Measurements from ENCODE around the gene RBM8A.

RBM8A gene

GRCh38 chr1:145918144-145918991 is 8.9 kb downstream of the RBM8A start, which contains the start of gene PEX11B:
TSS of gene PEX11B (minus strand) at chr1:145918717. CDS start at chr1:145918688, 29 bp downstream.
- DNase-seq (ENCODE audit: low read depth): peak; percentile 89

- DNase-seq (ENCODE audit: low read depth): no peak
Observed at GRCh38 chr1:145917595-145917994, 9.7 kb downstream of the RBM8A start.

DNA sequence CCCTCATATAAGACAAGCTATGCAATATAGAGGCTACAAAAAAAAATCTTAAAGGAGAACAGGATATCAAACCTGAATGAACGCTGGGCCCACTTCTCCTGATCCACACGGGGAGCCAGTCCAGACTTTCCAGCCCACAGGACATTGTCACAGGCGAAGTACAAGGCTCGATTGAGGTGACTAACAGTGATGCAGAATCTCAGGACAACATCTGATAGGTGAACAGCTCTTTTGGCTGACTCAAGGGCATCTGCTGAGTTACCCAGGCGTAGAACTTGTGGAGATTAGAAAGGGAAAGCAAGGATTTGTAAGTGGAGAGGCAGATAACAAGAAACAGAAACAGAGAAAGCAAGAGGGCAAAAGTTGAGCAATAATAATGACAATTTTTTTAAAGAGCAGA is 10.5 kb downstream of the RBM8A start:
- no peak for DNase-seq (ENCODE audit: low read depth)

DNA sequence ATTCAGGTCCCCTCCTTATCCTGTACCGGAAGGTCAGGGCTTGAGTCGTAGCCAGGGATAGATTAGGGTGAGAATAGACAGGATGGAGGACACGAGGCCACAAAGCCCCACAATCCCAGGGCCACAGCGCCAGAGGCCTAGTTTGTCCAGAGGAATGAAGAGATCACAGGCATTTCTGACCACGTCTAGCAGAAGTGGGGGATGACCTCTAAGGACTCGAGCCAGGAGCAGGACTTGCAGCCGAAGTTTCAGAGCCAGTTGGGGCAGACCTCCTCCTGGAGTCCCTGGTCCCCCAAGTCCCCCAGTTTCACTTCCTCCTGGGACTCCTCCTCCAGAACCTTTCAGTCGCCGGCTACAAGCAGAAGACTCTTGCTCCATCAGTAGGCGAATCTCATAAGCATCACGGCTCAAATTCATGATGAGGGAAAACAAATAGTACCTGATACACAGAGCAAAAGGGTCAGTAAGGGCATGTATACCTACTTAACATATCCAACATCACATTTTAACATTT is 15.1 kb downstream of the RBM8A start:
- no peak for DNase-seq (ENCODE audit: low read depth)

DNA sequence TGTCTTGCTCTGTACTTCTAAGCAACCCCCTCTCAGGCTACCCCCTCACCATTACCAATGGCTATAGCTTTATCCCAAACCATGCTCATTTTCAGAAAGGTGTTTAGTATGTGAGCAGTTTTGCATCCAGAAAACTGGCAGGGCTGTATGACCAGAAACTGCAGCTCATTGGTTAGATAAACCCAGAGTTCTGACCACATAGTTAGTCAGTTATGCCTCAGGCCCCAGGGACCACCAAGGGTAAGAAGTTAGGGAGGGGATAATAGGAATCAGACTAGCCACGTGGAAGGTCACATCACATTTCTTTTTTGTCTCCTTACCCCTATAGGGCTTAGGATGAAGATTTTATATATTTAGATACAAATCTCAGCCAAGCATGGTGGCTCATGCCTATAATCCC is 18.6 kb downstream of the RBM8A start:
- DNase-seq (ENCODE audit: low read depth): no peak

GRCh38 chr1:145906954-145907753 is 20.1 kb downstream of the RBM8A start:
- DNase-seq (ENCODE audit: low read depth): no peak

DNA sequence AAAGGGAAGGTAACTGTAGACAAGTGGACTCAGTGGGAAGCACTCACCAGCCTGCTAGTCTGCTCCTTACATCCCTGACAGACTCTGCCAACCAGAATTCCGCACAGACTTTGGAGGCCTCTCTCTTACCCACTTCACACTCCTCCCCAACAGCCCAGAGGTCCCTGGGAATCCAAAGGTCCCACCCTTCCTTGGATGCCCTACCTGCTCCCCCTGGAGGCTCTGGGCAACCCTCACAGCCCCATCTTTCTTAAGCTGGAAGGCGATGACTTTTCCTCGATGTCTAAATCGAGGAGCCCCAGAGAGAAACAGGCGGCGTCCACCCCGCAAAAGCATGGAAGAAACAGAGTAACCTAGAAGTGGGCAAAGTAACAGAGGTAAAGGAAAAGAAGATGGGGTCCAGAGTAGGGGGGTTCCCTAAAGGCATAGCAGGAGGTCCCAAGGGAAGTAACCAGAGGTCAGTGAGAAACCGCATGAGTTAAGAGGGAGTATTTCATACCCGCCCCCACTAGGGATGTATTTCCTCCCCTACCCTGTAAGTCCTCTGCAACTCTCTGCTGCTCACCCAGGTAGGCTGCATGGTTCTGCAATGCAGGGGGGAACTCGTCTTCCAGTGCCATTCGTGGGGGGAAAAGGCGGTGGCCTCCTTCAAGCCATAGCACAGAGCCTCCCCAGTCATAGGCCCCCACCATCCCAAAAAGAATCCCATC is 25.8 kb downstream of the RBM8A start:
- no peak for DNase-seq (ENCODE audit: low read depth)

DNA sequence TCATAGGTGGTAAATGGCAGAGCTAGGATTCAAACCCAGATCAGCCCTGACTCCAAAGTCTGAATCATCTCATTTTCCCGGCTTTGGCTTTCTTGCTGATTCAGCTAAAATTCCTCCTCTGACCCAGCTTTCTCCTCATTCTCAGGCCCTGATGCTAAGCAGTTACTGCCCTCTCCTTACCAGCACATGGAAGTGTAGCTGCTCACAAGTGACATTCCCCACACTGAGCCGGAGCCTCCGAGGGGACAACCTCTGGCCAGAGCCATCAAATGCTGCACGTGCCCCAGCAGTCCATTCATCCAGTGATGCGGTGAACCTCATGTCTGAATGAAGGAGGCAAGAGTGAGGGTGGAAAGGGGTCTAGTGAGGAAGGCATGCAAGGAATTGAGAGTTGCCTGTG is 28.5 kb downstream of the RBM8A start:
- no peak for DNase-seq (ENCODE audit: low read depth)

DNA sequence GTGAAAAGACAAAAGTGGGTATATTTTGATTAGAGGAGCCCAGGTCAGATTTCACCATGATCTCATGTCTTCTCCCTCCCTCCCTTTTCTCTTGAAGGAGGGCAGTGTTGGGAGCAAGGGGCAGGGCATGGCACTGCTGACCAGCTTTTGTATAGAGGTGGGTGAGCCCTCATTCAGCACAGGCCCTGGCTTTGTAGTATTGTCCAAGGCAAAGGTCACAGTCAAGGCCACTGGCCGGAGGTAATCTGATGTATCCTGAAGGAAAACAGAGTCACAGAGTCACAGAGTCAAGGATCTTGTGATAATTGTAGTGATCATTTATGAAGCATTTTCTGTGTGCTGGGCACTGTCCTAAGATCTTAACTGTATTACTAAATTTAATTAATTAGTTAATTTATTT is 29.3 kb downstream of the RBM8A start:
- DNase-seq (ENCODE audit: low read depth): no peak

DNA sequence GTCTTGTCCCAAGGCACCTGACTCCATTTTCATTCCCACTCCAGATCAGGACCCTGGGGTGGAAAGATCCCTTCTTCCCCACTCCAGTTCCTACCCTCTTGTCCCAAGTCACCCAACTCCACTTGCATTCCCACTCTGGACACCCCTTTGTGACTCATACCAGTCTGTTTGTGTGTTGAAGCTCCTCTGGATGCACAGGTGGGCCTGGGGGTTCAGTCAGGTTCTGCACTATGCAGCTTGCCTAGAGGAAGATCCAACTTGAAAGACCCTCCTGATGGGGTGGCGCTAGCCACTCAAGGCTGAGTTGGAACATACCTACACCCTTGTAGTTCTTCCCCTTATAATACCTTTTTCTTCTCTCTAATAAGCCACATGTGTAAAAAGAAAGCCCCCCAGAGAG is 31.8 kb downstream of the RBM8A start:
- no peak for DNase-seq (ENCODE audit: low read depth)

- no peak for DNase-seq (ENCODE audit: low read depth)
Observed at GRCh38 chr1:145893306-145894055, 33.8 kb downstream of the RBM8A start.

GRCh38 chr1:145892486-145893087 is 34.7 kb downstream of the RBM8A start:
- no peak for DNase-seq (ENCODE audit: low read depth)

GRCh38 chr1:145891587-145892485 is 35.4 kb downstream of the RBM8A start:
- peak; percentile 30 for DNase-seq (ENCODE audit: low read depth)

DNA sequence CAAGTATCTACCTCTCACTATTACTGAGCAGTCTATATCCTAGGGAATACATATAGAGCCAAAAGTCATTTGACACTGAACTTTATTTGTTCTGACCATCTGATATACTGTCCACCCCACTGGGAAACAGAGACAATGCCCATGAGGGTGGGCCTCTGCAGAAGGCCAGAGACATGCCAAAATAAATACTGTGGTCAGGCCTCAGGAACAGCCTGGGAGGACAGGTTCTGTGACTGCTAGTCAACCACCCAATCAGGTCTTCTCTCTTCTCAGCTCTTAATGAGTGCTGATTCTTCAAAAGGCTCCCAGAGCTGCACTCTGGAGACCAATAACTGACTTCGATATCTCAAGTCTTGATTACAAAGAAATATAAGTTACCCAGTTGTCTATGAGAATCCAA is 36.1 kb downstream of the RBM8A start:
- DNase-seq (ENCODE audit: low read depth): no peak

DNA sequence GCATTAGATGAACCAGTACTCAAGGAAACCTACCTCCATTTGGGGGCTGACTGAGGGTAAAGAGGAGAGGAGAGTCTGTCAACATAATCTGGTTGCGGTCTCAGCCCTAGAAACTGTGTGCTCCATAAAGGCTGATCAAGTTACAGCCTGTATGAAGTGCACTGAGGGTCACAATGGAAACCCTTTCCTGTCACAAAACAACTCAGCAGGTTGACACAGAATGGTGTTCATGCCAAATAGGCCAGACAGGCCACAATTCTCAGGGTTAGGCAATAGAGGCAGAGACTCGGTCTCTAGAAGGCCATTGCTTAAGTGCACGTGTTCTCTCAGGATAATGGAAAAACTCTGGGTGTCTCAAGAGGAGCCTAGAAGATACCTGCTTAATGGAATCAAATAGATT is 37.6 kb downstream of the RBM8A start:
- no peak for DNase-seq (ENCODE audit: low read depth)

GRCh38 chr1:145887631-145888030 is 39.7 kb downstream of the RBM8A start:
- DNase-seq (ENCODE audit: low read depth): no peak

DNA sequence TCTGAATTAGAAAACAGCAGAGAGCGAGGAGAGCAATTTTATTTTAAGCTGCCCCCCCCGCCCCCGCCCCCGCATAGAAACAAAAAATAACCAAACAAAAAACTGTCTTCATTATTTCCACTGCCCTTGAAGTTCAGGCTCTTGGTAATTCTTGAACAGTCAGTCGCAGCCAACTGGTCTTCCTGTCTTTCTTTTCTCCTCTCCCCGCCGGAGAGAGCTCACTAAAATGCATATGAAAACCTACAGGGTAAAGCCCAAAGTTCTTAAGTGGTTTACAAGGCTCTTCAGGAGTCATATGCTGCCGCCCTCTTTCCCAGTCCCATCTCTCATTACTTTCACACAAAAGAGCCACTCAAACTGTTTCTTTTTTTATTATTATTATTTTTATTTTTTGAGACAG is 40.5 kb downstream of the RBM8A start:
- DNase-seq (ENCODE audit: low read depth): no peak

- DNase-seq (ENCODE audit: low read depth): no peak
Observed at GRCh38 chr1:145886390-145886789, 40.9 kb downstream of the RBM8A start.

DNA sequence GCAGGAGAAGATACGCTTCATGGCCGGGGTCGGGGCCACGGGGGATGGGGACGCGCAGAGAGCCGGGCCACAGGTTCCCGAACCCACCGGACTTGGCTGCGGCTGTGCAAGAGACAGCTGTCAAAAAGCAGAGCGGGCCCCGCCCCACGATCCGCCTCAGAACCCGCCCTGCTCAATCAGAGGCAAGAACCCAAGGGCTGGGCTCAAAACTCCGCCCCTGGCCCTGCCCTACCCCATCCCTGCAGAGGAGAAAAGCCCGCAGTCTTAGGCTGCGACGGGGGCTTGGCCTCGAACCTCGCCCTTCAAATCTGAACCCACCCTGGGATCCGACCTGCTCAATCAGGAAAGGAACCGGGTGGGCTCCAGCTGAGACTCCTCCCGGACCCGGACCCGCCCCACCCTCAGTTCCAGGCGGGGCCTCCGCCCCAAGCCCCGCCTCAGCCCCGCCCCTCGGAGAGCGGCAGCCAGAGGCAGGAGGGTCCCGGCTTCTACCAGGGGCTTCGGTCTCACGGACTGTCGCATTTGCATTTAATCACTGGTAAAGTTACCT is 41.5 kb downstream of the RBM8A start, which contains the start of gene ANKRD35:
ANKRD35 (minus strand) TSS at position 129 of the 550 bp plus-strand sequence; CDS start at position 21, 108 bp downstream.
- DNase-seq (ENCODE audit: low read depth): peak; percentile 80

GRCh38 chr1:145884675-145885074 is 42.6 kb downstream of the RBM8A start:
- no peak for DNase-seq (ENCODE audit: low read depth)
